OCI-LY7 (cell line): ENCODE measurements around the gene TUBGCP5. TPM values are rescaled to one million over a fixed set of nuclear protein-coding genes. Genes with fewer than 3 reads are reported as not detected.

Experiments
- BruUV-seq: library from RNA; stranded (reverse); fragments of 400-500 nt; replicated peaks from 2 replicates; lab custom pipeline; 2021; lab: Mats Ljungman, UMichigan
- CTCF ChIA-PET: fragments of 300-600 bp; sonication (Branson Sonifier 250); formaldehyde crosslinking; loops from one replicate; lab custom pipeline; 2022; ENCODE audit warnings: antibody characterized with exemption; ENCODE audit not compliant: unreplicated experiment; lab: Charles Lee
- POLR2A ChIA-PET: fragments of 300-600 bp; sonication (Branson Sonifier 250); formaldehyde crosslinking; loops from one replicate; lab custom pipeline; 2022; ENCODE audit warnings: antibody characterized with exemption; lab: Charles Lee
- DNase-seq: peaks from one replicate; pipeline ENCODE4 v3.0.0-alpha.2; 2015; ENCODE audit warnings: low spot score
- H2AFZ ChIP-seq: fragments of 200-600 bp; sonication (generic), shearing (Covaris generic); 2 replicates; pipeline ENCODE4 v1.6.1; 2014; ENCODE audit warnings: mild to moderate bottlenecking, antibody characterized with exemption, low read length, moderate library complexity
- H3K27ac ChIP-seq: fragments of 200-600 bp; sonication (generic); 2 replicates; pipeline ENCODE4 v1.5.1; 2014; ENCODE audit warnings: mixed run types, low read depth, mild to moderate bottlenecking, moderate library complexity, low read length, inconsistent platforms; ENCODE audit not compliant: poor library complexity, severe bottlenecking
- H3K36me3 ChIP-seq: fragments of 200-600 bp; sonication (generic); 2 replicates; pipeline ENCODE4 v1.6.1; 2014; ENCODE audit warnings: mild to moderate bottlenecking, antibody characterized with exemption, low read length, moderate library complexity, mixed read lengths; ENCODE audit not compliant: insufficient read depth
- H3K4me1 ChIP-seq: fragments of 200-600 bp; sonication (generic); 2 replicates; pipeline ENCODE4 v1.5.1; 2014; ENCODE audit warnings: mild to moderate bottlenecking, low read length; ENCODE audit not compliant: insufficient read depth, poor library complexity, severe bottlenecking
- H3K4me2 ChIP-seq: fragments of 200-600 bp; sonication (generic); 2 replicates; pipeline ENCODE4 v1.6.1; 2014; ENCODE audit warnings: mild to moderate bottlenecking, low read length
- H3K4me3 ChIP-seq: fragments of 200-600 bp; sonication (generic); 2 replicates; pipeline ENCODE4 v1.5.1; 2014; ENCODE audit warnings: mild to moderate bottlenecking, low read depth, low read length; ENCODE audit not compliant: poor library complexity, severe bottlenecking
- H3K79me2 ChIP-seq: fragments of 200-600 bp; sonication (generic); 2 replicates; pipeline ENCODE4 v1.6.1; 2016; ENCODE audit warnings: low read depth, mild to moderate bottlenecking, low read length, moderate library complexity, mixed read lengths; ENCODE audit not compliant: insufficient read depth
- H3K9me2 ChIP-seq: fragments of 200-600 bp; sonication (generic); 2 replicates; pipeline ENCODE4 v1.6.1; 2016; ENCODE audit warnings: mild to moderate bottlenecking, low read length, mixed read lengths; ENCODE audit not compliant: insufficient read depth
- H3K9me3 ChIP-seq: fragments of 200-600 bp; sonication (generic); 2 replicates; pipeline ENCODE4 v1.6.1; 2014; ENCODE audit warnings: mild to moderate bottlenecking, mixed run types, low read length, mixed read lengths
- H4K20me1 ChIP-seq: fragments of 200-600 bp; sonication (generic); 2 replicates; pipeline ENCODE4 v1.6.1; 2014; ENCODE audit warnings: mild to moderate bottlenecking, antibody characterized with exemption, low read length, moderate library complexity, mixed read lengths; ENCODE audit not compliant: insufficient read depth
- EZH2phosphoT487 ChIP-seq: fragments of 200-600 bp; sonication (generic); IDR thresholded peaks from 2 replicates; pipeline ENCODE4 v1.6.1; 2018; ENCODE audit warnings: low read depth, borderline replicate concordance, mild to moderate bottlenecking, mixed run types, antibody characterized with exemption, low read length, moderate library complexity, mixed read lengths
- intact Hi-C: fragments of 100-400 bp; cut with micrococcal nuclease; formaldehyde crosslinking; loops from one replicate; pipeline ENCODE4 v1.10.0; 2022; ENCODE audit not compliant: unreplicated experiment
- total RNA-seq, 2 experiments: library from RNA; depleted of rRNA in 1 of 2; stranded (reverse); fragments of >200 nt in 1 of 2; shearing (Covaris generic) in 1 of 2; gene quantifications; 2 replicates each; pipeline ENCODE4 v1.2.3, GENCODE V29; 2014 to 2022
- TF ChIP-seq, protein P1 (sequence below): fragments of 200-600 bp; sonication (generic); conservative IDR thresholded peaks from 2 replicates; pipeline ENCODE4 v1.5.1; 2014; ENCODE audit warnings: mild to moderate bottlenecking, antibody characterized with exemption, low read length, moderate library complexity, mixed read lengths

TUBGCP5 gene
- total RNA-seq, 2 experiments from 2014 or later: 30.9 to 36.3 TPM

DNA sequence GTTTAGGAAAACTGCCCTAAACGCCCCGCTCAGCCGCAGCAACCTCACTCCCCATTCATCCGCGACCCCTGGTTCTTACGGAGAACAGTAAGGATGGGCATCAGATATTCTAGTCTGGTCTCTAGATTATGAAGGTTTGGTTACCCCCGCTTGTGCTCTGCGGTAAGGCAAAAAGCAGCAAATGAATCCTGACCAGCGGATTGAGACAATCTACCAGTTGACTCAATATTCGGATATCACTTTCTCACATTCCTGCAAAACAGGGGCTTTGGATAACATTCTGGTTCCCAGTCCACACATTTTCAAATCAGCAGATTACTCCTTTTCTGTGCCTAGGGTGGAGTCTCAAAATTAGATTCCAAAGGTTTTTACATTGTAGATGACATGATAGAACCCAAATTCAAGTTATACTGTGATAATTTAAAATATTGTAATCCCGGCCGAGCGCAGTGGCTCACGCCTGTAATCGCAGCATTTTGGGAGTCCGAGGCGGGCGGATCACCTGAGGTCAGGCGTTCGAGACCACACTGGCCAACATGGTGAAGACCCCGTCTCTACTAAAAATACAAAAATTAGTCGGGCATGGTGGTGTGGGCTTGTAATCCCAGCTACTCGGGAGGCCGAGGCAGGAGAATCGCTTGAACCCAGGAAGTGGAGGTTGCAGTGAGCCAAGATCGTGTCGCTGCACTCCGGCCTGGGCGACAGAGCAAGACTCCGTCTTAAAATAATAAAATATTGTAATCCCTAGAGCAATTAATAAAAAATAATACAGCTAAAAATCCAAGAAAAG is 58.1 kb downstream of the TUBGCP5 start:
- BruUV-seq: no TSS peak

DNA sequence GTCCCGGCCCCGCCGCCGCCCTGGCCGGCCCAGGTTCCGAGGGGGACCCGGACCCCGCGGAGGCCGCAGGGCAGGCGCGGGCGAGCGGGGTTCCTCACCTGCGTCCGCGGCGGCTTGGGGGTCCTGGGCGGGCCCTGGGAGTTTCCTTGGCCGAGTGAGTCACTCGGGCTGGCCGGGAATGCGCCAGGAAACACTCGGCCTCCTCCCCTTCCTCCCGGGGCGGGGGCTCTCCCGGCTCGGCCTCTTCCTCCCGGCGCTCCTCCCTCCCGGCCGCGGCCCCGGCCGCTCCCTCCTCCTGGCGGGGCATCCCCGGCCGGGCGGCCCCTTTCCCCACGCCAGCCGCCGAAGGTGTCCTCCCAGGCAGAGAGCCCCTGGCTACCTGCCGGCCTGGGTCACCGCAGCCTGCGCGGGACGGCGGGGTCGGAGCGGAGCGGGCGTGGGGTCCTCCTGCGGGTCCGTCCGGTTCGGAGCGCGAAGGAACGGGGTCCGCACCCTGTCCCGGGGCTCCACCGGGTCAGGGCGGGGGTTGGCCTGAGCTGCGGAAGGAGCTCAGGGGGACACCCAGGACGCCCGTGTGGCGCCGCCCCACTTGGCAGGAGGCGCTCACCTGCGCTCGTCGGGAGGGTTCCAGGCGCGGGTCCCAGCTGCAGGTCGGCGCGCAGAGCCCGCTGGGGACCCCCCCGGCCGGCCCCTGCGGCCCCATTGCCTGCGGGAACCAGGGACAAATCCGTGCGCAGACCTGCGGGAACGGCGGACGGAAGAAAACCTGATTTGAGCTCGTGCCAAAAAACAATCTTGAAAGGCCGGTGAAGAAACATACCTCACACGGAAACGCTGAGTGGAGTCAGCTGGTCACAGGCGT is 58.9 kb downstream of the TUBGCP5 start, which contains the start of gene CYFIP1:
Gene CYFIP1, minus strand, starts transcription at position 180 of the 862 bp plus-strand sequence. CDS start 33,083 bp downstream, outside the sequence.
- no peaks in the 10 kb centered on the region for H3K36me3 ChIP-seq
- H3K4me3 ChIP-seq: no peak within 1 kb of the TSS
- no peak within 1 kb of the TSS for H3K4me2 ChIP-seq
- no peak within 1 kb of the TSS for H2AFZ ChIP-seq
- no peaks in the 10 kb centered on the region for H3K9me2 ChIP-seq
- intact Hi-C loops: no loop called here
- H3K4me1 ChIP-seq: no peaks in the 10 kb centered on the region
- TF ChIP-seq, protein P1, sequence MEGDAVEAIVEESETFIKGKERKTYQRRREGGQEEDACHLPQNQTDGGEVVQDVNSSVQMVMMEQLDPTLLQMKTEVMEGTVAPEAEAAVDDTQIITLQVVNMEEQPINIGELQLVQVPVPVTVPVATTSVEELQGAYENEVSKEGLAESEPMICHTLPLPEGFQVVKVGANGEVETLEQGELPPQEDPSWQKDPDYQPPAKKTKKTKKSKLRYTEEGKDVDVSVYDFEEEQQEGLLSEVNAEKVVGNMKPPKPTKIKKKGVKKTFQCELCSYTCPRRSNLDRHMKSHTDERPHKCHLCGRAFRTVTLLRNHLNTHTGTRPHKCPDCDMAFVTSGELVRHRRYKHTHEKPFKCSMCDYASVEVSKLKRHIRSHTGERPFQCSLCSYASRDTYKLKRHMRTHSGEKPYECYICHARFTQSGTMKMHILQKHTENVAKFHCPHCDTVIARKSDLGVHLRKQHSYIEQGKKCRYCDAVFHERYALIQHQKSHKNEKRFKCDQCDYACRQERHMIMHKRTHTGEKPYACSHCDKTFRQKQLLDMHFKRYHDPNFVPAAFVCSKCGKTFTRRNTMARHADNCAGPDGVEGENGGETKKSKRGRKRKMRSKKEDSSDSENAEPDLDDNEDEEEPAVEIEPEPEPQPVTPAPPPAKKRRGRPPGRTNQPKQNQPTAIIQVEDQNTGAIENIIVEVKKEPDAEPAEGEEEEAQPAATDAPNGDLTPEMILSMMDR: no peak
- no peak for TF ChIP-seq EZH2phosphoT487
- POLR2A ChIA-PET: no interaction called here
- DNase-seq: no peak
- no TSS peak for BruUV-seq
- CTCF ChIA-PET: no interaction called here
- no peak within 1 kb of the TSS for H3K27ac ChIP-seq
- no peaks in the 10 kb centered on the region for H3K79me2 ChIP-seq
- H4K20me1 ChIP-seq: no peaks in the 10 kb centered on the region
- H3K9me3 ChIP-seq: no peaks in the 10 kb centered on the region

More for the DNA sequence above, 58.1 kb downstream of the TUBGCP5 start:
- no peaks in the 10 kb centered on the region for H3K79me2 ChIP-seq
- H3K4me3 ChIP-seq: no peak overlapping the region
- ChIA-PET POLR2A (no interaction called here), CTCF (no interaction called here)
- TF ChIP-seq, protein P1: no peak
- TF ChIP-seq EZH2phosphoT487: no peak
- intact Hi-C loops: no loop called here
- H3K9me3 ChIP-seq: no peaks in the 10 kb centered on the region
- no peaks in the 10 kb centered on the region for H4K20me1 ChIP-seq
- H3K4me2 ChIP-seq: no peak overlapping the region
- DNase-seq: no peak
- H3K4me1 ChIP-seq: no peaks in the 10 kb centered on the region
- no peak overlapping the region for H2AFZ ChIP-seq
- no peaks in the 10 kb centered on the region for H3K36me3 ChIP-seq
- no peaks in the 10 kb centered on the region for H3K9me2 ChIP-seq
- no peak overlapping the region for H3K27ac ChIP-seq
